ENCODE measurements around the gene GGA1.

- TF ChIP-seq, protein P1, sequence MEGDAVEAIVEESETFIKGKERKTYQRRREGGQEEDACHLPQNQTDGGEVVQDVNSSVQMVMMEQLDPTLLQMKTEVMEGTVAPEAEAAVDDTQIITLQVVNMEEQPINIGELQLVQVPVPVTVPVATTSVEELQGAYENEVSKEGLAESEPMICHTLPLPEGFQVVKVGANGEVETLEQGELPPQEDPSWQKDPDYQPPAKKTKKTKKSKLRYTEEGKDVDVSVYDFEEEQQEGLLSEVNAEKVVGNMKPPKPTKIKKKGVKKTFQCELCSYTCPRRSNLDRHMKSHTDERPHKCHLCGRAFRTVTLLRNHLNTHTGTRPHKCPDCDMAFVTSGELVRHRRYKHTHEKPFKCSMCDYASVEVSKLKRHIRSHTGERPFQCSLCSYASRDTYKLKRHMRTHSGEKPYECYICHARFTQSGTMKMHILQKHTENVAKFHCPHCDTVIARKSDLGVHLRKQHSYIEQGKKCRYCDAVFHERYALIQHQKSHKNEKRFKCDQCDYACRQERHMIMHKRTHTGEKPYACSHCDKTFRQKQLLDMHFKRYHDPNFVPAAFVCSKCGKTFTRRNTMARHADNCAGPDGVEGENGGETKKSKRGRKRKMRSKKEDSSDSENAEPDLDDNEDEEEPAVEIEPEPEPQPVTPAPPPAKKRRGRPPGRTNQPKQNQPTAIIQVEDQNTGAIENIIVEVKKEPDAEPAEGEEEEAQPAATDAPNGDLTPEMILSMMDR (IDR thresholded peaks at IDR 0.05; ENCODE audit: insufficient read depth, low read depth, low read length) = no peak
- TF ChIP-seq EZH2 (IDR thresholded peaks at IDR 0.05; ENCODE audit: insufficient read depth, low read length) = no peak
Measured at GRCh38 chr22:37631448-37632173, 23.0 kb downstream of the GGA1 start.

Measured in astrocyte (in vitro differentiated cells and primary cell).